HG03575 (cell line): ENCODE data around the gene C18orf63.

Source experiments
- ATAC-seq: cut with Tn5 transposase; IDR thresholded peaks from one replicate; pipeline ENCODE4 v1.9.1; 2021; ENCODE audit not compliant: unreplicated experiment, insufficient number of reproducible peaks, low FRiP score; ENCODE audit errors: extremely low read depth

The C18orf63 gene

DNA sequence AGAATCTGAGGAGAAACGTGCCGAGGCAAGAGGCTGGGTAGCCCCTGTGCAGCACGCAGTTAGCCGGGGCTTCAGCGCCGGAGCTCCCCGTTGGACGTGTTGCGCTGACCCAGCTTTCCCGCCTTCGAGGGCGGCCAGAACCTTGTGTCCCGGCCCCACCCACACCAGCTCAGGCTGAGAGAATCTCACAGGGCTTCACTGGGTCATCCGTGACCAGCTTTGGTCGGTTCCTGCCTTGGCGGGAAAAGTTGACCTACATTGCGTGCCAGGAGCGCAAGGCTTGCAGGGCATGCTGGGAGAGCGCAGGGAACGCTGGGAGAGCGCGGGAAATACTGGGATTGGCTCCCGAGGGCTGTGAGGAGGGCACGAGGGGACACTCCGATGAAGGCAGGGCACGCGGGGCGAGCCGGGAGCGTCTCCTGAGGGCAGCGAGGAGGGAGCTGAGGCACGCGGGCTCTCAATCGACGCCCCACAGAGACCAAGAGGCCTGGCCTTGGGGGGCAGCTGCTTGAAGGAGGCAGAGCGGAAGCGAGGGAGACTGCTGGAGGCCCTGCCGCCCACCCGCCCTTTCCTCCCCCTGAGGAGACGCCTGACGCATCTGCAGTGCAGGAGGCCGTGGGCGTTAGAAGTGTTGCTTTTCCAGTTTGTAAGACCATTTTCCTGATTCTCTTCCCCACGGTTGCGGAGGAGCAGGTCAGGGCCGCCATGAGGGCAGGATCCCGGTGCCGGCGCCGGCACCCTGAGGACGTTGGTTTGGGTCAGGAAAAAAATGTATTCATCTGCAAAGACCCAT is at the start of gene C18orf63:
Gene C18orf63, plus strand, starts transcription at position 376 of the 793 bp plus-strand sequence. CDS start 2,027 bp downstream, outside the sequence.
- no peak for ATAC-seq

GRCh38 chr18:74266161-74266560 is 49.5 kb upstream of the C18orf63 start:
- no peak for ATAC-seq

DNA sequence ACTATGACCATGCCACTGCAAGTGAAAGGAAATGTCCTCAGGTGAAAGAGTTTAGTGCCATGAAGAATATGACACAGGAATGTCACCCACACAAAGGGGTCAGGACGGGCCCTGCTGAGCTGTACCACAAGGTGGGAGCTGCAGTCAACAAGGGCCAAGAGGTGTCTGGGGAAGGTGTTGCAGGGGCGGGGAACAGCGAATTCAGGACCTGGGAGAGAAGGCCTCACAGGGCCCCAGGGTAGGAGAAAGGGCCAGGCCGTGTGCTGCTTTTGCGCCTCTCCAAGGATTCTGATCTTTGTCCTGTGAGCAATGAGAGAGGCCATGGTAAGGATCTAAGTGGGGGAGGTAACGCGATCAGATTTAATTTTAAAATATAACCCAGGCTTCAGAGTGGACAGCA is 47.5 kb upstream of the C18orf63 start:
- no peak for ATAC-seq

GRCh38 chr18:74268933-74269620 is 46.6 kb upstream of the C18orf63 start:
- ATAC-seq: no peak

DNA sequence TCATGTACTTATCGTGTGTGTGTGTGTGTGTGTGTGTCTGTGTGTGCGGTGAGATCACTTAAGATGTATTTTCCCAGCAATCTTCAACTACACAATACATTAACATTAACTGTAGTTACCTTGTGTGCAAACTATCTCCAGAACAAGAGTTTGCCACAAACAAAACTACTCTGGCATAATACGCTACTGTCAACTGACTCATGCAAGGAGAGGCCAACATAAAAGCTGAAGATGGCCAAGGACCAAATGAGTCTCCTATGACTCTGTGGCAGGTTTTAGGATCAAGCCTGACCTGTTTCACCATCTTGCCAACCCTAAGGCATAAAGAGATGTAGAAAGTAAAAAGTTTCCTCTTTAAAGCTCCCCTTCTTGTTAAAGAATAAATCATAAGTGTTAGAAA is 44.0 kb upstream of the C18orf63 start:
- no peak for ATAC-seq

GRCh38 chr18:74273394-74273793 is 42.2 kb upstream of the C18orf63 start:
- no peak for ATAC-seq

GRCh38 chr18:74274700-74275099 is 40.9 kb upstream of the C18orf63 start:
- no peak for ATAC-seq

DNA sequence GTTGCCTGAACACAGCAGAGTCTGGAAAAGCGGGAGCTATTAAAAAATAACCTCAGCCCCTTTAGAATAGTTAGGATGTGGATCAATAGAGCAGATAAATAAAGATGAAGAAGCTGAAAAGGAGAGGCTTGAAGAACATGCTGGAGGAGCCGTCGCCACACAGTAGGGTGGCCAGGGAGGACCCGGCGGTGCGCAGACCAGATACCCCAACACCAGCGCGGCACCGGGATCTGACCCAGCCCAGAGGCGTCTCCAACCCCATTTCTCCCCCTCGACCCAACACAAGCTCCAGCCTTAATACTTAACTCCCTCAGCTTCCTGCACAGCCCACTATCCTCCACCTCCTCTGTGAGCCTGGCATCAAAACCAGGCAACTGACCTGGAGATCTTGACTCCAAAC is 39.9 kb upstream of the C18orf63 start:
- ATAC-seq: no peak

DNA sequence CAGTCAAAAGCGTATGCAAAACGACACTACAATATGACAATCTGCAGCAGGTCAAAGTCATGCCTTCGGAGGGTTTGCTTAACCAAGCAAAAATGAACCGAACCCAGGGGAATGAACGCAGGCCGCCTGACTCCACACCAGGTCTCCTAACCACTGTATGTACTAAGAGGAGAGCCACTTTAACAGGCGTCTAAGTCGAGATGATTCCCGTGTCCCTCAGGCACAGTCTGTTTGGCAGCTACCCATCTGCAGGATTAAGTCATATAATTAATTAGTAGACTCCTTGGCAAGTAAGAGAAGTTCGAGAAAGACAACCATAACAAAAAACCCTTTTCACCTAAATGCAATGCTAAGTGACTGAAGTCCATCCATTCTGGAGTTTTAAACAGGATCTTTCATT is 39.0 kb upstream of the C18orf63 start:
- no peak for ATAC-seq

DNA sequence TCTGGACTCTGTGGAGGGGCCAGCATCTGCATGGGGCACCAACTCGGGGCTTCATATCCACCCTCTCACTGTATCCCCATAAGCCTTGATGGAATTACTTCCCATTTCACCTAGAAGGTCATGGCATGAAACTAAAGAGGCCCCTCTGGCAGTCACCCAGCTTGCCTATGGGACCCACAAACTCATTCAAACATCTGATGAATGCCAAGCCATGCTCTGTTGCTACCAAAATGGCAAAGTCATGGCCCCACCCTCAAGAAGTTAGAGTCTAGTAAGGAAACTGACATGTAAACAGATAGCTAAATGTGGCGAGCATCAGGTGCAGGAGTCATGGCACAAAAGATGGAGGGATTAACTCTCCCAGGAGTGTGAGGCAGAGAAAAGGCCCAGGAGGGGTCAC is 38.3 kb upstream of the C18orf63 start:
- ATAC-seq: no peak

DNA sequence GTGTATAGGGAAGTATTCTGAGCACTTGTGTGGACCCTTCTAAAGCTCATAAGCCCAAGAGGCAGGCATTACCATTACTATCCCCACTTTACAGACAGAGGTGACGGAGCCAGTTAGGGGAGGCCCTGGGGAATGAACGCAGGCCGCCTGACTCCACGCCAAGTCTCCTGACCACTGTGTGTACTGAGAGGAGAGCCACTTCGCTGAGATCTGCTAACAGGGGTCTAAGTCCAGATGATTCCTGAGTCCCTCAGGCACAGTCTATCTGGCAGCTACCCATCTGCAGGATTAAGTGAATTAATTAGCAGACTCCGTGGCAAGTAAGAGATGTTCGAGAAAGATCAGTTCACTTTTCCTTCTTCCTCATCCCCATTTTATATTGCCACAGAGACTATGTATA is 37.6 kb upstream of the C18orf63 start:
- no peak for ATAC-seq

GRCh38 chr18:74278983-74279382 is 36.7 kb upstream of the C18orf63 start:
- no peak for ATAC-seq

GRCh38 chr18:74281011-74281979 is 34.3 kb upstream of the C18orf63 start:
- no peak for ATAC-seq

DNA sequence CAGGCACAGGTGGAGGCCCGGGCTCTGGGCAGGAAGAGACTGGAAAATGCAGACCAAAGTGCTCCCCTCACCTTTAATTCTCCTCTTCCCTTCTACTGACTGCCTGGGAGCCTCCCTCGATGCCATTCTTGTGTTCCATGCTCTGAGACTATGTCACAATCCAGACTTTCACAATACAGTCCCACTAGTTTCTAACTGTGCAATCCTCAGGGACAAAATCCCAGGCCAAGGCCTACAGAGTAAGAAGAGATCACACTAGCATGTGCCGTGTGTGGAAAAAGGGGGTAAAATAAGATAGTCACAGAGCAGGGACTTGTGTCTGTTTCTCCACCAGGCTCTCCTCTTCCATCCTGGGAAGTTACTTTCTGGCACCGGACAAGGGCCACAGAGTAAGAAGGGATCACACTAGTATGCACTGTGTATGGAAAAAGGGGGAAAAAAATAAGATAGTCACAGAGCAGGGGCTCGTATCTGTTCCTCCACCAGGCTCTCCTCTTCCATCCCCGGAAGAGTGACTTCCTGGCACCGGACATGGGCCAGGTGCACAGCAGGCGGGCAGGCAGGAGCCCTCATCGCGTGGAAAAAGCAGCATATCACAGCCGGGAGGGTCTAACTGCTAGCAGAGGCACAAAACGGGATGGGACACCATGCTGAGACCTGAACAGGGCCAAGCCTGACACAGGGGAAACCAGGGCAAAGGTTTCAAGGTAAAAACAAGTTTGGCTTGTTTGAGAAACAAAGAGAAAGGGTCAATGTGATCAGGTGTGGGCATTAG is 33.5 kb upstream of the C18orf63 start:
- ATAC-seq: no peak

DNA sequence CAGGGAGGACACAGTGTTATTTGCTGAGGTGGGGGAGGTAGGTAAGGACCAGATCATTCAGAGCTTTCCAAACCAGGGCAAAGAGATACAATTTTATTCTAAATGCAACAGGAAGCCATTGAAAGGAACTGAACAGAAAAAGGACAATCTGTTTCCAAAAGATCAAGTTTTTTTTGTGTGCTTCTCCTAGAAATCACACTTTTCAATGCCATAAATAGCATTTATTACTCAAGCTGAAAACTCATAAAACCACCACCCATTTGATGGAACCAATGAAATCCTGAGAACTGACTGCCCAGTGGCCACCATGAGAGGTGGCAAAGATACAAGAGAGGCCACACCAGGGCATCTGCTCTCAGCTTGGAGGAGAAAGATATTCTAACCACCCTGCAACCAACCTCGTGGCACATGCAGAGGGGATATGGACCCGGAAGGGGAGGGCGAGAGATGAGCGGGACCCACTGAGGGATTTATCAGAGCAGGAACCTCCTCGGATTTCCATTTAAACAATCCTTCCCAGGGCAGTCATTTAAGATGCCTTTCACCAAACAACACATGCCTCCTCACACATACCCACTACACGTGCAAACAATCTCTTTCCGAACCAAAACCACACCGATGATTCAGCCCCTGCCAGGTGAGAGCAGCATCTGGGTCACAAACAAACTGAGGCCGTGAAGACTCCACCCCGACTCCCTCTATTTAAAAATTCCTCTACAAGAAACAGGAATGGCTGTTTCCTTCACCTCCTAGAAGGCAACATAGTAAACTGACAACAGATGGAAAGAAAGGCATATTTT is 32.7 kb upstream of the C18orf63 start:
- no peak for ATAC-seq

DNA sequence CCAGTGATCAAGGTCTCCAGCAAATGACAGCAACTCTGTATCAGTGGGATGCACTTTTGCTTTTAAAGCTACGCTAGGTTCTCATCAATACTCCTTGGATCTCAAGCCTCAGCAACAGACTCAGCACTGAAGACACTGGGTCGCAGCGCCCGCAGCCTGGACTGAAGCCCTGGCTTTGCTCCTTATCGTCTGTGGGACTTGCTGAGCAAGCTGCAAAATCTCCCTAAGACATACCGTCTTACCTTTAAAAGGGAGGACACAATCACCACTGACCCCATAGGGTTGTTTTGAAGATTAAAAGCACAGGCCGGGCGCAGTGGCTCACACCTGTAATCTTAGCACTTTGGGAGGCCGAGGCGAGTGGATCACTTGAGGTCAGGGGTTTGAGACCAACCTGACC is 32.0 kb upstream of the C18orf63 start:
- ATAC-seq: no peak

- ATAC-seq: no peak
Observed at GRCh38 chr18:74284191-74284979, 31.3 kb upstream of the C18orf63 start.
